ENCODE data around the gene ZMYM4.
"Not testable (repeated sequence)": the region's sequence is repeated elsewhere in the genome, so short reads cannot be mapped to it uniquely, and the experiment has no call there.

The ZMYM4 gene

DNA sequence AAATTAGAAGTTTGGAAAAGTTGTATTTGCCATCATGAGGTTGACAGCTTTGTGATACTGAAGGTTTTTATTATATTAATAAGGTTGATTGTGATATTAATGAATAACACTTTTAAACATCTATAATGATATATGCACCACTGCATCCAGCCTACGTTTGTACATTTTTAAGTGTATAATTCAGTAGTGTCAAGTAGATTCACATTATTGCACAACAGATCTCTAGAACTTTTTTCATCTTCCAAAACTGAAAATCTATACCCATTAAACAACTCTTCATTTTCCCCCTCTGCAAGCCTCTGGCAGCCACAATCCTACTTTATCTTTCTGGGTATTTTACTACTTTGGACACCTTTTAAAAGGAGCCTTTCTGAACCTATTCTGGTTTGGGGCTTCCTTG, 37.2 kb upstream of the ZMYM4 start:
- Histone ChIP-seq H3K36me3 (ENCODE audit: control insufficient read depth, low read length) (no peaks in the 10 kb centered on the region), H3K27me3 (ENCODE audit: control insufficient read depth, low read length) (no peaks in the 10 kb centered on the region), H3K4me1 (ENCODE audit: control insufficient read depth, low read length) (no peaks in the 10 kb centered on the region), H3K4me3 (ENCODE audit: low read length) (no peak overlapping the region), H3K9me2 (replicated peaks; ENCODE audit: control insufficient read depth, low read length) (no peaks in the 10 kb centered on the region), H3K9me3 (ENCODE audit: control insufficient read depth, insufficient read depth, low read length) (peaks cover 4% of the 10 kb centered on the region; the same call in 1 of the 2 replicates), H3K79me2 (ENCODE audit: control insufficient read depth, low read length) (no peaks in the 10 kb centered on the region), H3F3A (ENCODE audit: control insufficient read depth, insufficient read depth) (no peaks in the 10 kb centered on the region), H3K4me2 (ENCODE audit: low read length) (no peak overlapping the region), H4K20me1 (ENCODE audit: control insufficient read depth, insufficient read depth, low read depth, low read length) (no peaks in the 10 kb centered on the region), H3K27ac (ENCODE audit: low read depth, low read length) (no peak overlapping the region)
- no peak for TF ChIP-seq EZH2phosphoT487 (IDR thresholded peaks at IDR 0.05; ENCODE audit: borderline replicate concordance, low read length)
- TF ChIP-seq, protein P1, sequence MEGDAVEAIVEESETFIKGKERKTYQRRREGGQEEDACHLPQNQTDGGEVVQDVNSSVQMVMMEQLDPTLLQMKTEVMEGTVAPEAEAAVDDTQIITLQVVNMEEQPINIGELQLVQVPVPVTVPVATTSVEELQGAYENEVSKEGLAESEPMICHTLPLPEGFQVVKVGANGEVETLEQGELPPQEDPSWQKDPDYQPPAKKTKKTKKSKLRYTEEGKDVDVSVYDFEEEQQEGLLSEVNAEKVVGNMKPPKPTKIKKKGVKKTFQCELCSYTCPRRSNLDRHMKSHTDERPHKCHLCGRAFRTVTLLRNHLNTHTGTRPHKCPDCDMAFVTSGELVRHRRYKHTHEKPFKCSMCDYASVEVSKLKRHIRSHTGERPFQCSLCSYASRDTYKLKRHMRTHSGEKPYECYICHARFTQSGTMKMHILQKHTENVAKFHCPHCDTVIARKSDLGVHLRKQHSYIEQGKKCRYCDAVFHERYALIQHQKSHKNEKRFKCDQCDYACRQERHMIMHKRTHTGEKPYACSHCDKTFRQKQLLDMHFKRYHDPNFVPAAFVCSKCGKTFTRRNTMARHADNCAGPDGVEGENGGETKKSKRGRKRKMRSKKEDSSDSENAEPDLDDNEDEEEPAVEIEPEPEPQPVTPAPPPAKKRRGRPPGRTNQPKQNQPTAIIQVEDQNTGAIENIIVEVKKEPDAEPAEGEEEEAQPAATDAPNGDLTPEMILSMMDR (IDR thresholded peaks at IDR 0.05; ENCODE audit: low read depth, low read length, poor library complexity, severe bottlenecking), result no peak

DNA sequence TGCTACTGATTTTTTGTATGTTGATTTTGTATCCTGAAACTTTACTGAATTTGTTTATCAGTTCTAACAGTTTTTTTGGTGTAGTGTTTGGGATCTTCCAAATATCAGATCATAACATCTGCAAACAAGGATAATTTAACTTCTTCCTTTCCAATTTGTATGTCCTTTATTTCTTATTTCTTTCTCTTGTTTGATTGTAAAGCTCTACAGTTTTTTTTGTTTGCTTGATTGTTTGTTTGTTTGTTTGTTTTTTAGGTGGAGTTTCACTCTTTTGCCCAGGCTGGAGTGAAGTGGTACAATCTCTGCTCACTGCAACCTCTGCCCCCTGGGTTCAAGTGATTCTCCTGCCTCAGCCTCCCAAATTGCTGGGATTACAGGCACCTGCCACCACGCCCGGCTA, 31.7 kb upstream of the ZMYM4 start:
- not testable (repeated sequence) for H3K9me2 ChIP-seq (replicated peaks; ENCODE audit: control insufficient read depth, low read length); H3K36me3 ChIP-seq (ENCODE audit: control insufficient read depth, low read length); H3K4me1 ChIP-seq (ENCODE audit: control insufficient read depth, low read length); H3K27ac ChIP-seq (ENCODE audit: low read depth, low read length); H3K4me3 ChIP-seq (ENCODE audit: low read length); H3K79me2 ChIP-seq (ENCODE audit: control insufficient read depth, low read length); H4K20me1 ChIP-seq (ENCODE audit: control insufficient read depth, insufficient read depth, low read depth, low read length); H3K4me2 ChIP-seq (ENCODE audit: low read length); H3K9me3 ChIP-seq (ENCODE audit: control insufficient read depth, insufficient read depth, low read length); H3F3A ChIP-seq (ENCODE audit: control insufficient read depth, insufficient read depth); H3K27me3 ChIP-seq (ENCODE audit: control insufficient read depth, low read length)

DNA sequence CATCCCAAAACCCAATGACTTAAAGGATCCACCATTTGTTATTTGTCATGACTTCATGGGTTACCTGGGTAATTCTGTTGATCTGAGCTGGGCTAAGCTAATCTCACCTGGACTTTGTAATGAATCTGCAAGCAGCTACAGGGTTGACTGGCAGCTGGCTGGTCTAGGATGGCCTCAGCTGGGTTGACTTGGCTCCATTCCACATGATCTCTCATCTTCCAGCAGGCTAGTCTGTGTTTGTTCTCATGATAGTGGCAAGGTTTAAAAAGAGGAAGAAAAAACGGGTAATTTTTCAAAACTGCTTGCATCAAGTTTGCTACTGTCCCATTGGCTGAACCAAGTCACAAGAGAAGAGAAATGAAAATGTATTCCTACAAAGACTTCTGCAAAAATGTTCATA, 24.8 kb upstream of the ZMYM4 start:
- TF ChIP-seq, protein P1 (IDR thresholded peaks at IDR 0.05; ENCODE audit: low read depth, low read length, poor library complexity, severe bottlenecking), result no peak
- no peak for TF ChIP-seq EZH2phosphoT487 (IDR thresholded peaks at IDR 0.05; ENCODE audit: borderline replicate concordance, low read length)

DNA sequence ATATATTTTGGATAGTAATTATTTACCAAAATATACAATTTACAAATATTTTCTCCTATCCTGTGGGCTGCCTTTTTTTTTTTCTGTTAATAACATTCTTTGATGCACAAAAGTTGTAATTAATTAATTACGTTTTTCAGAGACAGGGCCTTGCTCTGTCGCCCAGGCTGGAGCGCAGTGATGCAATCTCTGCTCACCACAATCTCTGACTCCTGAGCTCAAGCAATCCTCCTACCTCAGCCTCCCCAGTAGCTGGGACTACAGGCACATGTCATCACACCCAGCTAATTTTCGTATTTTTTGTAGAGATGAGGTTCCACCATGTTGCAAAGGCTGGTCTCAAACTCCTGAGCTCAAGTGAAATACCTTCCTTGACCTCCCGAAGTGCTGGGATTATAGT, 21.3 kb upstream of the ZMYM4 start:
- TF ChIP-seq, protein P1 (IDR thresholded peaks at IDR 0.05; ENCODE audit: low read depth, low read length, poor library complexity, severe bottlenecking), result no peak
- TF ChIP-seq EZH2phosphoT487 (IDR thresholded peaks at IDR 0.05; ENCODE audit: borderline replicate concordance, low read length), result no peak
- Histone ChIP-seq H3K36me3 (ENCODE audit: control insufficient read depth, low read length) (no peaks in the 10 kb centered on the region), H3K9me2 (replicated peaks; ENCODE audit: control insufficient read depth, low read length) (no peaks in the 10 kb centered on the region), H3K27ac (ENCODE audit: low read depth, low read length) (no peak overlapping the region), H3K4me3 (ENCODE audit: low read length) (no peak overlapping the region), H3F3A (ENCODE audit: control insufficient read depth, insufficient read depth) (no peaks in the 10 kb centered on the region), H3K27me3 (ENCODE audit: control insufficient read depth, low read length) (peaks cover 3% of the 10 kb centered on the region; the same call in 1 of the 2 replicates), H3K4me1 (ENCODE audit: control insufficient read depth, low read length) (peaks cover 10% of the 10 kb centered on the region), H4K20me1 (ENCODE audit: control insufficient read depth, insufficient read depth, low read depth, low read length) (no peaks in the 10 kb centered on the region), H3K79me2 (ENCODE audit: control insufficient read depth, low read length) (no peaks in the 10 kb centered on the region), H3K4me2 (ENCODE audit: low read length) (no peak overlapping the region), H3K9me3 (ENCODE audit: control insufficient read depth, insufficient read depth, low read length) (no peaks in the 10 kb centered on the region)

More for the DNA sequence above, 24.8 kb upstream of the ZMYM4 start:
- H3K4me3 ChIP-seq (ENCODE audit: low read length), result no peak overlapping the region
- H3K36me3 ChIP-seq (ENCODE audit: control insufficient read depth, low read length), result no peaks in the 10 kb centered on the region
- H3K9me3 ChIP-seq (ENCODE audit: control insufficient read depth, insufficient read depth, low read length), result no peaks in the 10 kb centered on the region
- no peaks in the 10 kb centered on the region for H3K9me2 ChIP-seq (replicated peaks; ENCODE audit: control insufficient read depth, low read length)
- peaks cover 6% of the 10 kb centered on the region for H3K4me1 ChIP-seq (ENCODE audit: control insufficient read depth, low read length)
- H3K27ac ChIP-seq (ENCODE audit: low read depth, low read length), result no peak overlapping the region
- H3F3A ChIP-seq (ENCODE audit: control insufficient read depth, insufficient read depth), result no peaks in the 10 kb centered on the region
- no peaks in the 10 kb centered on the region for H3K27me3 ChIP-seq (ENCODE audit: control insufficient read depth, low read length)
- no peak overlapping the region for H3K4me2 ChIP-seq (ENCODE audit: low read length)
- no peaks in the 10 kb centered on the region for H4K20me1 ChIP-seq (ENCODE audit: control insufficient read depth, insufficient read depth, low read depth, low read length)
- no peaks in the 10 kb centered on the region for H3K79me2 ChIP-seq (ENCODE audit: control insufficient read depth, low read length)
